MG63 (cell line): ENCODE data around the gene PTPRM. TPM values are rescaled to one million over a fixed set of nuclear protein-coding genes. Genes with fewer than 3 reads are reported as not detected.

ENCODE experiments used
- DNase-seq: peaks from one replicate; pipeline ENCODE4 v3.0.0-alpha.2; 2020
- H3K27me3 ChIP-seq: fragments of 250-450 bp; sonication (Bioruptor Pico); 2 replicates; pipeline ENCODE4 v1.5.1; 2020; ENCODE audit warnings: mild to moderate bottlenecking, moderate library complexity
- H3K36me3 ChIP-seq: fragments of 250-450 bp; sonication (Bioruptor Pico); 2 replicates; pipeline ENCODE4 v1.5.1; 2020; ENCODE audit warnings: mild to moderate bottlenecking, moderate library complexity
- H3K4me3 ChIP-seq: fragments of 250-450 bp; sonication (Bioruptor Pico); 2 replicates; pipeline ENCODE4 v1.5.1; 2020; ENCODE audit warnings: mild to moderate bottlenecking, moderate library complexity
- H3K9me3 ChIP-seq: fragments of 250-450 bp; sonication (Bioruptor Pico); 2 replicates; pipeline ENCODE4 v1.5.1; 2020; ENCODE audit warnings: mild to moderate bottlenecking, moderate library complexity
- total RNA-seq: library from RNA; depleted of rRNA; stranded (reverse); fragments of >200 nt; shearing (Covaris generic); gene quantifications from 2 replicates; pipeline ENCODE4 v1.2.3, GENCODE V29; 2014; ENCODE audit warnings: low replicate concordance

PTPRM gene
- total RNA-seq, 1 experiment from 2014 or later, result 13.2 TPM

DNA sequence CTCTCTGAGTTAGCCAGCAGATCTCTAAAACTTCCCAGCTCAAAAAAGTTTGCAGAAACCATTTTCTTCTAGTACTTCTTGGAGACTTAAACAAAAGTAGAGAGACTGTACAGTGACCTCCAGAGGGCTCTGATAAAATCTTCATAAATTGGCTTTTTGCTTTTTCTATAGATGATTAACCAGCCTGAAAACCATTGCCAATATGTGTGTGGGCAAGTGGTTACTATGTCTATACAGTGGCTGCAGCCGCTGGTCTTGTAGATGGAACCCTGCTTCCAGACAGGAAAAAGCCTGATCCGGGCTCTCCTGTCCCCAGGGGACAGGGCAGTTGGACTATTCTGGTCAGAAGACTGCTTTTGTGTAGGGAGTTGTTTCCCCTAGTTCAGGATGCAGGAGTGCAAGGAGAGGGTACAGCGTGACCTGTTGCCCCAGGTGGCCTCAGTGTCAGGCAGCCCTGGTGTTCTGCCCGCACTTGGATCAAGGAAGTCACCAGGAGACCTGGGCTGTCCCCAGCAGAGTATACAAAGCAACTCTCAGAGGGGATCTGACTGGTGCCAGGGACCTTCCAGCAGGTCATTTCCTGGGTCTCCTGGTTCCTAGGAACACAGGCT lies 7.3 kb upstream of the PTPRM start:
- DNase-seq, result no peak
- H3K27me3 ChIP-seq, result no peaks in the 10 kb centered on the region
- no peak overlapping the region for H3K4me3 ChIP-seq
- H3K36me3 ChIP-seq, result no peaks in the 10 kb centered on the region
- no peaks in the 10 kb centered on the region for H3K9me3 ChIP-seq

DNA sequence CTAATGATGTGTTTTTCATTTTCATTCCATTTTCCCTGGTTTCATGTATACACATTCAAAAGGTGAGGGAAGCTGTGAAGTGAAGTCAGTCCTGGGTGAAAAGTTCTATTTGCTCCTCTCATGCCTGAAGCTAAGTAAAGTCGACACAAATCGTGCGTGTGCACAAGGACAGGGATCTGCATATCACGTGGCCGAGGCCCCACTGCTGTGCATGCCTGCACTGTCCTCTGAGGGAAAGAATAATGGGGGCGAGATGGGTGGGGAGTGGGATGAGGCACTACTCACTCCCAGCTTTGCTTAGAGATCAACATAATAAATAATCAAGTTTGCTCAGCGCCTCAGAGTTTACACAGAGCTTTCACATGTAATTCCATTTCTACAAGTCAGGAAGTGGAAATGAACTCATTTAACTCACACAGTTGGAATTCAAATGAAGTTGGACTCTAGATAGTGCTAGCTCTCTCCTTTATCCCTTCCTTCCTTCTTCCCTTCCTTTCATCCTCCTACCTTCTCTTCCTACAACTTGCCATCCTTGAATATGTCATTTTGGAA lies 5.1 kb upstream of the PTPRM start:
- no peak for DNase-seq
- Histone ChIP-seq H3K9me3 (no peaks in the 10 kb centered on the region), H3K27me3 (no peaks in the 10 kb centered on the region), H3K36me3 (no peaks in the 10 kb centered on the region), H3K4me3 (no peak overlapping the region)

DNA sequence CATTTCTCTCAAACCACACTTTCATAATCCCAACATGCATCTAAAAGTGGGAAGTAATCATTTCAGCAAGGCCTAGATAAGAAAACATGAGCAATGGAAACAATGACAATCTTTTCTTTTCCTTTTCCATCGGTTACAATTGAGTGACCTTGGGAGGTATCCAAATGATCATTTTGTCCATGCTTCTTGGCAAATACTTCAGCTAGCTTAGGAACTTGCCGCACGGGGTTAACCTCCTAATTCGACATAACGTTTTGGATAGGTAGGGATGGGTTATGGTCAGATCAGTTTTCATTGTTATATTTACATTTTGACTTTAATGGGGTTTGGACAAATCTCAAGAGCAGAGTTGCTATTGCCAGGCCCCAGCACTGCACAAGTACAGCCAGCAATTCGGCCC lies 4.6 kb upstream of the PTPRM start:
- H3K9me3 ChIP-seq, result no peaks in the 10 kb centered on the region

DNA sequence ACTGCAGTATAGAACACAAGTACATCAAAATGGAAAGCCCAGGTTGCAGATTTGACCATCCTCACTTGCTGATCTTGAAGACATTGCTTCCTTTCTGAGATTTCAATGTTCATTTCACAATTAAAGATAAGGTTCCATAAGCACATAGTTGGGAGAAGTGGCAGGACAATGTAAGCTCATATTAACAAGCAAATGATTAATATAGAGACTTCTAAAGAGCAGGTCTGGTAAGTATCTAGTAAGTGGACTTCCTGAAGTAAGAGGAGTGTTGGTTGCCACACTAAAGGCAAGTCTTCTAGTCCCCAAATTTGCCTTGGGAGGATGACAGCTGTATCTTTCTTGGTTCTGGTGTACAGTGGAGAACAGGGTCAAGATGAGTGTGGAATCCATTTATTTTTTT lies 1.4 kb upstream of the PTPRM start:
- no peaks in the 10 kb centered on the region for H3K36me3 ChIP-seq
- H3K27me3 ChIP-seq, result no peaks in the 10 kb centered on the region
- no peak overlapping the region for H3K4me3 ChIP-seq
- DNase-seq, result no peak
- H3K9me3 ChIP-seq, result no peaks in the 10 kb centered on the region

More for the DNA sequence above, 4.6 kb upstream of the PTPRM start:
- no peaks in the 10 kb centered on the region for H3K27me3 ChIP-seq
- no peaks in the 10 kb centered on the region for H3K36me3 ChIP-seq
- DNase-seq, result no peak
- H3K4me3 ChIP-seq, result no peak overlapping the region

DNA sequence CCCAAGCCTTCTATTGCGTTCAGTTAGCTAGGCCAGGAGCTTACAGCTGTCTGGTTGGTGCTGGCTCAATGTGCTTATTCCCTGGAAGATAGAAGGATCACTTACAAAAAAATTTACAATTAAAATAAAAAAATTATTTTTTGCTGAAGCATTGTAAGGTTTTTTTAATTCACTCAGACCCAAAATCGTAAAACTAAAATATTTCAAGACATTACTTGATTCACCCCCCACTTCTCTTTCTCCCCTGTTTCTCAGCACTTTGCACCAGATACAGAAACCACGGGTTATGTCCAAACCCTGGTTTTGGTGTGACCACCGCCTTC lies 911 bp upstream of the PTPRM start:
- no peak for DNase-seq

DNA sequence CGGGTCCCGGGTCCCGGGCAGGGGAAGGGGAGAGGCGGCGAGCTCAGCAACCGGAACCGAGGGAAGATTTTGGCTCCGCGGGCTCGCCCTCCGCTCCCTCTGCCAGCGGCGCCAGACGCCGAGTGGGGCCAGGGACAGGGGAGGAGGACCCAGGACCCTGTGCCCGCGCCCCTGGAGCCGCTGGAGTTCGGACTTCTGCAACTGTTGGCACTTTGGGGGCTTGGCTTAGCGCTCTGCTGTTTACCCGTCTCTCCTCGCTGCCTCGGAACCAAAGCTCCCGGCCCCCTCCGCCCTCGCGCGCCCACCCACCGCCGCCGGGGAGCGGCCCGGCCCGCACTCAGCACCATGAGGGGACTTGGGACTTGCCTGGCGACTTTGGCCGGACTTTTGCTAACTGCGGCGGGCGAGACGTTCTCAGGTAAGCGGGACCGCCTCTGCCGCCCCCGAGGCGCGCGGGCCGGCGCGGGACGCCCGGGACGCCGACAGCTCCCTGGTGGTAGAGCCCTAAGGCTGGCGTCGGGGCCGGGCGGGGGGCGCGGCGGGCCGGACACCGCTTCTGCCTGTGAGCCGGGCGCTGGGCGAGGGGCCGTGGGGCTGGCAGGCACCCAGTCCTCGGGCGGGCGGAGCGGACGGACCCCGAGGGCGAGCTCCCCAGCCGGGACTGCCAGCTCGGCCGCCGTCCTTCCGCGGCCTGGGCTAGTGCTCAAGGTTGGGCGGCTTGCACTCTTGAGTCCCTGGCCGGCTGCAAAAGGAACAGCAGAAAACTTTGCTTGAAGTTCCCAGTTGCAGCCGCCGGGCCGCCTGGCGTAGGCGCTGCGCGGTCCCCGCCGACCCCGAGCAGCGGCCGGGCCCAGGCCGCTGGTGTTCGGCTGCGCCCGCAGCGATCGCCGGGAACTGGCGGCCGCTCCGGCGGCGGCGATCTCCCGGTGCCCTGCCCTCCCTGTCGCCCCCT lies 634 bp downstream of the PTPRM start:
- H3K36me3 ChIP-seq, result no peaks in the 10 kb centered on the region
- peak; percentile 51 for DNase-seq
- H3K27me3 ChIP-seq, result no peaks in the 10 kb centered on the region
- H3K9me3 ChIP-seq, result no peaks in the 10 kb centered on the region
- H3K4me3 ChIP-seq, result peak overlapping the region; percentile 65

More for the DNA sequence above, 911 bp upstream of the PTPRM start:
- H3K27me3 ChIP-seq, result no peaks in the 10 kb centered on the region
- H3K4me3 ChIP-seq, result peak overlapping the region; percentile 50
- H3K9me3 ChIP-seq, result no peaks in the 10 kb centered on the region
- no peaks in the 10 kb centered on the region for H3K36me3 ChIP-seq

DNA sequence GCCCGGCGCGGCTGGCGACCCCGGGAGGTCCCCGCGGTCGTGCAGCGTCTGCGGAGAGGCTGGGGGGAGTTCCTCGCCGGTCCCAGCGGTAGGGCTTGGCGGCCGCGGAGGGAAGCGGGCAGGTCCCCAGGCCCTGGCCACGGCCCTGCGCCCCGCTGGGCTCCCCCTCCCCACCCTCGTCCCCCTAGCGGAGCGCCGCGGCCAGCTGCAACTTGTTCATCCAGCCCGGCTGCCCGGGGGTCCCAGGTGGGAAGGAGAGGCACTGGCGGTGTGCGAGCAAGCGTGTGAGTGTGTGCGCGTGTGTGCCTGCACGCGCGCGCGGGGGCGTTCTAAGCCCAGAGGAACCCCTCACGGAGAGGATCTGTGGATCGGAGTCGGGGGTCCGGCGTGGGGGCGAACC lies 1.3 kb downstream of the PTPRM start:
- H3K9me3 ChIP-seq, result no peaks in the 10 kb centered on the region
- H3K27me3 ChIP-seq, result no peaks in the 10 kb centered on the region
- DNase-seq, result peak; percentile 14
- H3K4me3 ChIP-seq, result peak overlapping the region; percentile 65
- H3K36me3 ChIP-seq, result no peaks in the 10 kb centered on the region

DNA sequence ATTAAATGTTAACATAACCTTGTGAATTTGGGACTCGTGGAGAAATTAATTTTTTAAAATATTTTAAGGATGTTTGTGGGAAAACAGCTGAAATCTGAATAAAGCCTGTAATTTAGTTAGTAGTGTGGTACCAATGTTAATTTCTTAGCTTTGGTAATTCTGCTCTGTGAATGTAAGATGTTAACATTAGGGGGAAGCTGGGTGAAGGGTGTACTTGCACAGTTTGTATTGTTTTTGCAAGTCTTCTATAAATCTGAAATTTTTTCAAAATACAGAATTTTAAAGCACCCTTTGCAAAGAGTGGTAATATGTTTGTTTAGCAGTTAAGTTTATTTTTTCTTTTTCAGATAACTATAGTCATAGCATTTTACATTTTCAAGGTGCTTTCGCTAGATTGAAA lies 4.5 kb downstream of the PTPRM start:
- Histone ChIP-seq H3K9me3 (no peaks in the 10 kb centered on the region), H3K27me3 (no peaks in the 10 kb centered on the region), H3K36me3 (no peaks in the 10 kb centered on the region), H3K4me3 (no peak overlapping the region)
- DNase-seq, result no peak

DNA sequence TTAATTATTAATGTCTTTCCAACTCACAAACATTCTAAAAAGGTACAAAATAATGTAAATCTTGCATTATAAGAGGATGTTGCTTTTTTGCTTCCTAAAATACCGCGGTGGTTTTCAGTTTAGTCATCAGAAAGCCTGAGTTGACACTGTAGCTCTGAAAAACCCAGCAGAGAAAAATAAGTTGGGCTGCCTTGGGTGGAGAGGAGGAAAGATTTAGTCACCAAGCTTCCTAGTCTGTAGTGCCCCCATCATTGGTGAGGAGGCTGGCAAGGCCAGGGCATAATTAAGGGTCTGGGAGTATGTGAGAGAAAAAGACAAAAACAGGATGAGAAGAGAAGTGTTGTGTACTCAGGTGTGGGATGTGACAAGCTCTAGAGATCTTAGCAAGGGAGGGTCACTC lies 5.7 kb downstream of the PTPRM start:
- H3K27me3 ChIP-seq, result no peaks in the 10 kb centered on the region
- DNase-seq, result no peak
- H3K9me3 ChIP-seq, result no peaks in the 10 kb centered on the region
- H3K4me3 ChIP-seq, result peak overlapping the region; percentile 30
- no peaks in the 10 kb centered on the region for H3K36me3 ChIP-seq

DNA sequence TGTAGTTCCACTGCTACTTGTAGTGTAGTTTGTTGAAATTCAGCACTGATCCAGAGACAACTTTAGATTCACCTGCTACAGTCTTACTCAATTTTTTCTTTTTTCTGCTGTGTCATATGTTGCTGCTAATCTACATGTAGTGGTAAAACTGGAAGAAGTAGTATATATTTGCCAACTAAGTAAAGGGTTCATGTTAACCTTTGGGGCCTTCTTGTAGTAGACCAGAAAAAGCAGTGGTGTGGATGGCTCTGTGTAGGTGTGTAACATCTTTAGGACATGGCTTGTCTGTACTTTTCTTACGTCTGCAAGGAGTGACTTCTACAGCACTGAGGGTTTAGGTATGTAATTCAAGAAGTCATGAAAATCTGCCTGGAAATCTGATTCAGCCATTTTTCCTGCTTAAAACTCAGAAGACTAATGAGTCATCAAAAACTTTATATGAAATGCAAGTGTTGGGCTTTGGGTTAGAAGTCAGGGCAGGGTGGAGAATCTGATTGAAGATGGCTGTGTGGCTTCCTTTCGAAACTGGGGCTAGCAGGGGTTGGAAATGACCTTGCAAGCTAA lies 8.4 kb downstream of the PTPRM start:
- Histone ChIP-seq H3K36me3 (no peaks in the 10 kb centered on the region), H3K4me3 (no peak overlapping the region)
- DNase-seq, result no peak

DNA sequence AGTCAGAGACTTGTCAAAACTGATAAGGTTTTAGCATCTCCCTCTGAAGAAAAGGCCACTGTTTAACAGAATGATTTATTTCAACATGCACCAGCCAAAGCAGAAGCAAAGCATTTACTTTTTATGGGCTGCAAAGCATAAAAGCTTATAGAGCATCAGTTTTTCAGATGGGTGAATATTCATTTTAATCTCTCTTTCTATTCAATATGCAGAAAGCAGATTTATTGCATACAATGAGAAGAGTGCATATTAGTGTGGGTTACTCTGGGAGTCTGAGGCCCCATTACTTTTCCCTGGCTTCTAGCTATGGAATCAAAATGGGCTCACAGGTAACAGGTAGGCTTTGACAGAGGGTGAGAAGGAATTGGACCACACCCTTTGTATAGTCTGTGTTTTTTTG lies 9.0 kb downstream of the PTPRM start:
- no peaks in the 10 kb centered on the region for H3K36me3 ChIP-seq
- DNase-seq, result no peak

More for the DNA sequence above, 8.4 kb downstream of the PTPRM start:
- Histone ChIP-seq H3K9me3 (no peaks in the 10 kb centered on the region), H3K27me3 (no peaks in the 10 kb centered on the region)

DNA sequence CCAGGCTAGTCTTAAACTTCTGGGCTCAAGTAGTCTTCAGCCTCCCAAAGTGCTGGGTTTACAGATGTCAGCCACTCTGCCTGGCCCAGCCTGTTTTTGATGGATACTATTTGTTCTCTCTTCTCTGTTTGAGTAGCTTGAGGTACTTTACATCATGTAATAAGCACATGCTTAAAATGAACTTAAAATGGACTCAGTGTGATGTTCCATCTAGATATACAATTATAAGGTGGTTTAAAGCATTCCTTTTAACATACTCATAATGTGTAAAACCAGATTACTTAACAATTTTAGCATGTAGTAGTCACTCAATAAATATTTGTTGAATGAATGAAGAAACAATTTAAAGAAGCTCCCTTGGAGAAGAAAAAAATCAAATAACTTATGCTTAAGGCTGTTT lies 9.6 kb downstream of the PTPRM start:
- H3K4me3 ChIP-seq, result no peak overlapping the region
- no peak for DNase-seq

More for the DNA sequence above, 9.0 kb downstream of the PTPRM start:
- H3K4me3 ChIP-seq, result no peak overlapping the region
- H3K27me3 ChIP-seq, result no peaks in the 10 kb centered on the region
- no peaks in the 10 kb centered on the region for H3K9me3 ChIP-seq

DNA sequence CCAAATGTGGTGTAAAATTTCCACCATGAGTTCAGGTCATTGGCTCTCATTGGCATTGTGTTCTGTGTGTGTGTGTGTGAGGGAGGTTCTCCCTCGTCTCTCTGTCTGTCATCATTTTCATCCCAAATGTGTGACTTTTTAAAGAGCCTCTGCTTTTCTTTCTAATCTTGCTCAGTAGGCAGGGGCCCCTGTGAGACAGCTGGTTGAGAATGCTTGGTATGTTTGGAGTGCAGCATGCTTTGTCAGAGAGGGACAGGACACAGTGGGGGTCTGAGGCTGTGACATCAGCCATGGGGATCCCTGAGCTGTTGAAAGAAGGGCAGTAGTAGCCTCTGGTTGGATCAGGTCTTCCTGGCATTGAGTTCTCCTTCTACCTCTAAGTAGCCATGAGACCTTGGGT lies 10.6 kb downstream of the PTPRM start:
- no peaks in the 10 kb centered on the region for H3K9me3 ChIP-seq
- peak; percentile 63 for DNase-seq
- H3K36me3 ChIP-seq, result no peaks in the 10 kb centered on the region
- no peaks in the 10 kb centered on the region for H3K27me3 ChIP-seq
- H3K4me3 ChIP-seq, result no peak overlapping the region

More for the DNA sequence above, 9.6 kb downstream of the PTPRM start:
- H3K9me3 ChIP-seq, result no peaks in the 10 kb centered on the region
- H3K27me3 ChIP-seq, result no peaks in the 10 kb centered on the region
- H3K36me3 ChIP-seq, result no peaks in the 10 kb centered on the region

DNA sequence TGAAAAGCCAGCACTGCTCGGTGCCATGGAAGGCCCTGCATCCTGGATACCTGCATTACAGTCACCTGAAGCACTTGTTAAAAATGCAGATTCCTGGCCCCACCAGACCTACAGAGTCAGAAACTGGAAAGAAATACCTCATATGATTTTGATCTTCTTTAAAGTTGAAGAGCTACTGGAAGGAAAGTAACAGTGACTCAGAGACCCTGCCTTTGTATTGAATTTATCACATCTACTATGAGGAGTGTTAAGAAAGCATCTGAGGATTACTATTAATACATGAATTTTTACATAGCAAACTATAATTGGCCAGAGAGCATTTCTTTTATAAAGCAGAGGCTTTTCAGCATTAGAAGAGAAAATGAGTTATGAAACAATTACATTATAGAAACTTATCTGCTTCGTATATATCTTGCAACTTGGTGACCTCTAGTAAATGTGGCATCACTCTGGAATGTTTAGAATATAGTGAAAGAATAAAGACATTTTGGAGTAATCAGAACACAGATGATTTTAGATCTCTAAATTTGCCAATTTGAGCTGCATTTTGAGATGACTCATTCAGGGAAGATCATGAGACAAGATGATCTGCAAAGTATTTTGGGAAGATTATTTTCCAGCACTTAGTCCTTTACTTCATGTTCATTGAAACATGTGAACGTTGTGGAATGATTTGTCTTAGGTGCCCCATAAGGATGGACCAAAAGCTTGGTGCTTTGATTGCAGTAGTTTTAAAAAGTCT lies 12.2 kb downstream of the PTPRM start:
- no peak overlapping the region for H3K4me3 ChIP-seq
- no peak for DNase-seq
- no peaks in the 10 kb centered on the region for H3K27me3 ChIP-seq

DNA sequence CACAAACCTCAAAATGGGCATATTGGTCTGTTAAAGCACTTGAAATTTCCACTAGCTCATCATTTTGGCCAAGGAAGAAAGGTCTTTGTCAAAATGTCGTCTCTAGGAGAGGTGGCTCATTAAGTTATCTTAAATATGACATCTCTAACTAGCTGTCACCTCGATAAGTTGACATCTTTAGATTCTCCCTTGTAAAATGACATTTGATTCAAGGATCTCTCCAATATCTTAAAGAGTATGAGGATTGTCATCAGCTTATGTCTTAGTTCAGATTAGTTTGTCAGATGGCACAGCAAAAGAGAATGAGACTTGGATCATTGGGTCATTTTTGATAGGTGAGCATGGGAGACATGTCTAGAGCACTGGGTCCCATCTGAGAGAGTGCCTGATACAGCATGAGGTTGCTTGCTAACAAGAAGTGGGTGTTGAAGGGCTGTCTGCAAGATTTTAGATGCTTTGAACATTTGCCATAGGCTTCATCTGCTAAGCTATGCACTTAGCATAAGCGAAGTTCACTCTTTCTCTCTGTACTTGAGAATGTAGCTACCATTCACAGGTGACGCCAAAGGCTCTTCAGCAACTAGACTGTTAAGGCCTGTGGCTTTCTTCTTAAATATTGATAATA lies 12.9 kb downstream of the PTPRM start:
- Histone ChIP-seq H3K9me3 (no peaks in the 10 kb centered on the region), H3K27me3 (no peaks in the 10 kb centered on the region), H3K4me3 (no peak overlapping the region), H3K36me3 (no peaks in the 10 kb centered on the region)
- no peak for DNase-seq

More for the DNA sequence above, 12.2 kb downstream of the PTPRM start:
- Histone ChIP-seq H3K36me3 (no peaks in the 10 kb centered on the region), H3K9me3 (no peaks in the 10 kb centered on the region)

DNA sequence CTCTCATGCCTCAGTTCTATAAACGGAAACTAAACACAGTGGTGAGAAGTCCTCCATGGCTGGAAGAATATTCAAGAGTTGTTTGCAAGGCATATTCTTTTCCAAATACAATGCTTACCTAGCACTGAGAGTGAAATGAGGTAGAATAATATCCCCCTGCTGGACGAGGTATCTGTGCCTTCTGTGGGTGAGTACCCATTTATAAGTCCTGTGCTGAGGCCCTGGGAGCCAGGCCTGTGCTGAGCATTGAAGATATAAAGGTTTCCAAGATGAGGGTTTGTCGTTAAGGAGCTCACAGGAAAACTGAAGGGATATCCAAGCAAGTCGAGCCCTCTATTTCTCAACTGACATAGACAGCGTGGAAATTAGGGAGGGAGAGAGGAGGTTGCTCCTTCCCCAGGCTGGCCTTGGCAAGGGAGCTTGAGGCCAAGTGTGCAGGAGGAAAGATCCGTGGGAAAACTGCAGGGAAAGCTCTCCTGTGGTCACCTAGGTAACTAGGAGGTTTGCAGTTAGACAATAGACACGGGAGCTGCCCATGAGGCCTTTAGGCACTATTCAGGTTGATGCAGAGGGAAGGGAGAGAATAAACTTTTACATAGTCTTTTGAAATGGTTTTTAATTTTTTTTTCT lies 17.6 kb downstream of the PTPRM start:
- DNase-seq, result no peak
- Histone ChIP-seq H3K4me3 (no peak overlapping the region), H3K27me3 (no peaks in the 10 kb centered on the region), H3K9me3 (no peaks in the 10 kb centered on the region), H3K36me3 (no peaks in the 10 kb centered on the region)
